NCI-H2029 treated with DMSO at 0.1 percent for 48 hours (cell line): ENCODE measurements around the gene SCN2A.

ENCODE experiments used
- DNase-seq: peaks from one replicate; lab custom pipeline; 2025; lab: John Stamatoyannopoulos, UW

SCN2A gene

DNA sequence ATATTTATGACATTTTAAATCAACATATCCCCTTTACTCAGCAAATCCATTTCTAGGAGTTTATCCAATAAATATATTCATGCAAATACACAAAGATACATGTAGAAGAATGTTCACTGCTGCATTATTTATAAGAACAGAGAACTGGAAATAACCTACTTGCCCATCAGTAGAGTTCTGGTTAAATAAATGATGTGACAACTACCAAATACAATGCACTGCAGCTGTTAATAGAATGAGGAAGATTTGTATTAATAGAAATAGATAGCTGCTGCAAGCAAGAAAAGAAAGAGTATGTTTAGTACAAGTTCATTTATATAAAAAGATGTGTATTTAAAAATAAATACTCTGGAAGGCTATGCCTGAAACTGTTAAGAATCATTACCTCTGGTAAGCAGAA is 181.0 kb downstream of the SCN2A start:
- no peak for DNase-seq

GRCh38 chr2:165423081-165423480 is 183.9 kb downstream of the SCN2A start:
- DNase-seq: no peak

DNA sequence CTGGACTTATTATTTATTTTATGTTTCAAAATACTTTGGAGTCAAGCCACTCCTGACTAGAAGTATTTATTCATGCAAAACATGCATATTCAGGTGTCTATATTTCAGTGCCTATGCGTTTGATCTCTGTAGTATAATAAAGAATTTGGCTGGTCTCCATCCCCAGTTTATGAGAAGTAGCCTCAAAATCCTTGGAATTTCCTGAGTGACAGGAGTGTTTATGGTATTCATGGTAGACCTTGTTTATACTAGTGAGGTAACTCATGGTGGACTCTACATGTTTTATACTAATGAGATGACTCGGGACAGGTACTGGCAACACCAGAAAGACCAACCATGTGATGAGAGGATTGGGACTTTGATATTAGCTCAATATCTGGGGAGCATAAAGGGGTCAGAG is 186.3 kb downstream of the SCN2A start:
- DNase-seq: no peak

DNA sequence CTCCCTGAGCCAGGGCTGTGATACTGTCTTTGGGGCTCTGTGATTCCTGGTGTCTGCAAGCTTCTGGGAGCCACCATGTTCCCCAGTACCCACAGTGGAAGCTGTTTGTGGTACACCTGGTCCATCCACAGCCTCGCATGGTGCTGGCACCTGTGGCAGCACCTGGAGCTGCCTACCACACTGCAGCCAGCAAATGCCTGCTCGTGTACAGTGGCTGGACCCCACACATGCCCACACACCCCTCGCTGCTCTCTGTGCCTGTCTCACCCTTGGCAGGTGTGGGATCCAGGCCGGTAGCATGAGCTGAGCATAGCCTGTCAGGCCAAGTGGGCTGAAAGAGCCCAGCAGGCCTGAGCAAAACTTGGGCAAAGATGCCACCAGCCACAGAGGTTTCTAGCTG is 188.5 kb downstream of the SCN2A start:
- no peak for DNase-seq

GRCh38 chr2:165428926-165429325 is 189.7 kb downstream of the SCN2A start:
- no peak for DNase-seq

GRCh38 chr2:165431014-165431413 is 191.8 kb downstream of the SCN2A start:
- no peak for DNase-seq

- DNase-seq: no peak
These were observed 193.2 kb downstream of the SCN2A start for GRCh38 chr2:165432234-165432966.

DNA sequence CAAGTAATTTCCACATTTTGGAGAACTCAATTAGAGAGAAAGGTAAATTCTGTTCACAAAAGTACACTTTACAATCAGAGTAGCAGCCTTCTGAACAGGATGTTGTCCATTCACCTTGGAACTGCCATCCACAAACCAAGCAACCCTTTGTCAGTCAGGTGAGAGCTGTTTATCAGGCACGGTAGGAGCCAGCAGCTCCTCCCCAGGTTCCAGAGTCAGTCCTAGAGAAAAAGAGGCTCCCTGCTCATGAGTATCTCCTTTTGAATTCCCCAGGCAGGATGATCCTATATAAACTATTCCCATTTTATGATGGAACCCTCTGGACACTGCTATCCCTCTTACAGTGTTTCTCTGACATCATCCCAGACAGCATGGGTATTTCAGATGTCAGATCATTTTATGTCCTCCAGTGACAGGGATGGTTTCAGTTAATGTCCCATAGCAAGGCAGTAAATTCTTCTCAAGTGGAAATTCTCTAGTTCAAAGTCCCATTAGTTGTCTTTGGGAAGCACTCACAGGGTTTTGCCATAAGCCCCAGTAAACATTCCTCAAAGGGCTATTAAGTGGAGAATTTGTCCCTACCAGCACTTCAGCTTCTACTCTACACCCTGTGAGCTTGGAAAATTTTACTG is 195.8 kb downstream of the SCN2A start:
- no peak for DNase-seq

- no peak for DNase-seq
These were observed 196.4 kb downstream of the SCN2A start for GRCh38 chr2:165435611-165436010.

DNA sequence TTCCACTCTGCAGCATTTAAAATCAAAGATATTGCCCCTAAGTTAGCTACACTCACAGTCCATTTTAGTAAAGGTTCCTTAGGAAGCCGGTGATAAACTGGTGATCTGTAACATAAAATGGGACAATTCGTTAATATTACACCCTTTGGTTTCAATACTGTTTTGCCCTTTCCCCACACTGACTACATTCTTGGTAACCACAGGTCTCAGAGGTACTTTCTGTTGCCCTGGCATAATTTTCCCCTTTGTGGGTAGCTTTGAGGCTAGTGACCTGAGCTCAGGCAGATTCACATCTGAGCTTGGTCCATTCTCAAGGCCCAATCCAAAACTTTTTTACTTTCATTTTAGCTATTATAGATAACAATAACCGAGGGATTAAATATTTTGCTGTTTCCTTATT is 197.3 kb downstream of the SCN2A start:
- DNase-seq: no peak

- DNase-seq: no peak
These were observed 201.2 kb downstream of the SCN2A start for GRCh38 chr2:165440367-165440766.
